ENCODE results near the gene RTN4R. TPM values are rescaled to one million over a fixed set of nuclear protein-coding genes. Genes with fewer than 3 reads are reported as not detected.

RTN4R gene
- total and polyA plus RNA-seq, 2 of the 8 experiments (the other 6 are each of a cell fraction or from before 2014, with no cell fraction given): 21.8 to 41.3 TPM

GRCh38 chr22:20218987-20219386 is 49.1 kb downstream of the RTN4R start:
- Histone ChIP-seq H3K23ac (ENCODE audit: insufficient read length) (no peak overlapping the region), H3K23me2 (ENCODE audit: low read depth, low read length) (no peaks in the 10 kb centered on the region), H3K27me3 (replicated peaks in 1 of 4; ENCODE audit: control insufficient read depth in 3 of 4, extremely low read depth in 1 of 4, insufficient read depth in 3 of 4, low read length in 3 of 4) (no peaks in the 10 kb centered on the region), H2AFZ (ENCODE audit: low read length) (no peak overlapping the region), H3K9ac (replicated peaks in 1 of 4; ENCODE audit: extremely low read depth in 1 of 4, low read depth in 3 of 4, low read length in 3 of 4) (no peak overlapping the region), H2BK12ac (ENCODE audit: low read depth, low read length) (no peak overlapping the region), H3K9me3 (ENCODE audit: insufficient read depth in 2 of 2, low read depth in 1 of 2, low read length in 1 of 2) (peaks cover 0 to 2% of the 10 kb centered on the region in 2 experiments; a peak in 1 of 4 replicates), H3K4me3 (ENCODE audit: extremely low read depth in 1 of 4, insufficient read depth in 2 of 4, low read depth in 3 of 4, low read length in 4 of 4) (no peak overlapping the region), H2BK120ac (replicated peaks; ENCODE audit: low read depth, low read length) (no peak overlapping the region), H3K36me3 (ENCODE audit: control insufficient read depth in 2 of 4, insufficient read depth in 4 of 4, low read length in 3 of 4) (no peaks in the 10 kb centered on the region), H3K27ac (ENCODE audit: low read depth, low read length) (no peak overlapping the region), H4K20me1 (replicated peaks in 1 of 2; ENCODE audit: control insufficient read depth in 1 of 2, insufficient read depth in 2 of 2, low read length in 2 of 2) (no peaks in the 10 kb centered on the region), H3K18ac (ENCODE audit: extremely low read depth, low read length) (no peak overlapping the region), H3K56ac (replicated peaks; ENCODE audit: insufficient read length, low read depth, low read length) (no peak overlapping the region), H2BK5ac (ENCODE audit: low read depth, low read length) (no peak overlapping the region), H3K79me1 (ENCODE audit: low read depth, low read length) (no peaks in the 10 kb centered on the region), H3K14ac (ENCODE audit: insufficient read length) (no peak overlapping the region), H2AK5ac (ENCODE audit: low read depth, low read length) (no peak overlapping the region), H3K4me1 (replicated peaks in 1 of 4; ENCODE audit: control insufficient read depth in 3 of 4, insufficient read depth in 4 of 4, low read length in 3 of 4) (no peaks in the 10 kb centered on the region), H3K79me2 (ENCODE audit: control insufficient read depth in 1 of 2, insufficient read depth in 2 of 2, low read length in 2 of 2) (no peaks in the 10 kb centered on the region), H2BK20ac (ENCODE audit: low read length) (no peak overlapping the region), H2BK15ac (ENCODE audit: low read length) (no peak overlapping the region), H3K4ac (replicated peaks; ENCODE audit: insufficient read length, low read depth, low read length) (no peak overlapping the region), H4K91ac (replicated peaks; ENCODE audit: insufficient read length, low read length) (no peak overlapping the region), H3K4me2 (ENCODE audit: insufficient read depth in 1 of 2, low read depth in 2 of 2, low read length in 2 of 2) (no peak overlapping the region), H4K8ac (ENCODE audit: extremely low read depth, insufficient read depth, low read length) (no peak overlapping the region), H4K5ac (ENCODE audit: insufficient read length, low read depth, low read length) (no peak overlapping the region)
- FAIRE-seq: no peak
- WGBS, 2 experiments (ENCODE audit: extremely low coverage in 1 of 2, insufficient coverage in 1 of 2, insufficient read length in 1 of 2, insufficient replicate concordance in 2 of 2, low coverage in 1 of 2, low lambda C conversion rate in 2 of 2, missing lambda C conversion rate in 1 of 2): 95% methylated on average over 7 of the region's 7 CpGs; no CpG with 5 or more reads in 1 of the 2 experiments
- ChIA-PET CTCF (ENCODE audit: partially characterized antibody) (interaction anchor here (0.8 kb wide), 1 partner anchor 19 kb away, joined by 3 read pairs; no protein-coding TSS in a partner anchor), POLR2A (ENCODE audit: partially characterized antibody) (no interaction called here)
- no peak for DNase-seq (ENCODE audit: low read depth in 1 of 2, low spot score in 2 of 2)
- no peak for TF ChIP-seq PHF8 (conservative IDR thresholded peaks at IDR 0.05; ENCODE audit: low read depth, low read length)
- no peak for TF ChIP-seq TAF7 (optimal IDR thresholded peaks at IDR 0.05; ENCODE audit: borderline replicate concordance, low read depth, low read length)
- TF ChIP-seq JUND (IDR thresholded peaks at IDR 0.05; ENCODE audit: low read length): no peak
- no peak for TF ChIP-seq CTBP2 (IDR thresholded peaks at IDR 0.05; ENCODE audit: borderline replicate concordance, insufficient read depth, insufficient read length, low read length)
- no peak for TF ChIP-seq CBX5 (IDR thresholded peaks at IDR 0.05; ENCODE audit: low read depth, low read length)
- no peak for TF ChIP-seq ASH2L (IDR thresholded peaks at IDR 0.05; ENCODE audit: low read length)
- TF ChIP-seq EGR1 (IDR thresholded peaks at IDR 0.05; ENCODE audit: borderline replicate concordance, low read depth, low read length): no peak
- no peak for TF ChIP-seq SRF (IDR thresholded peaks at IDR 0.05; ENCODE audit: low read depth, low read length)
- no peak for TF ChIP-seq HDAC6 (IDR thresholded peaks at IDR 0.05; ENCODE audit: low read depth, low read length)
- TF ChIP-seq GABPA (IDR thresholded peaks at IDR 0.05; ENCODE audit: borderline replicate concordance, insufficient read depth, low read length): no peak
- TF ChIP-seq NRF1 (IDR thresholded peaks at IDR 0.05; ENCODE audit: low read depth, low read length): no peak
- TF ChIP-seq TEAD4 (IDR thresholded peaks at IDR 0.05; ENCODE audit: low read depth, low read length): no peak
- TF ChIP-seq RXRA (IDR thresholded peaks at IDR 0.05; ENCODE audit: insufficient read depth, low read depth, low read length): no peak
- TF ChIP-seq SIN3A (conservative IDR thresholded peaks at IDR 0.05 in 1 of 2, IDR thresholded peaks at IDR 0.05 in 1 of 2; ENCODE audit: low read depth in 1 of 2, low read length in 2 of 2): no peak
- no peak for TF ChIP-seq BACH1 (IDR thresholded peaks at IDR 0.05; ENCODE audit: low read length)

Data from H1 (cell line).